HEK293 (cell line): ENCODE data around the gene VAMP5.

Experiments used
- GLIS2 ChIP-seq: fragments of 450-650 bp; formaldehyde crosslinking; IDR thresholded peaks from 2 replicates; pipeline ENCODE4 v1.5.1; 2016; ENCODE audit warnings: missing biosample characterization, missing genetic modification characterization
- HOXC10 ChIP-seq: sonication (generic); formaldehyde crosslinking; IDR thresholded peaks from 2 replicates; pipeline ENCODE4 v1.8.1; 2023; ENCODE audit warnings: mild to moderate bottlenecking, missing genetic modification reagents
- KLF10 ChIP-seq: fragments of 450-650 bp; IDR thresholded peaks from 2 replicates; pipeline ENCODE4 v1.5.1; 2018; ENCODE audit warnings: missing biosample characterization, mild to moderate bottlenecking, missing genetic modification characterization
- KLF7 ChIP-seq: fragments of 450-650 bp; formaldehyde crosslinking; IDR thresholded peaks from 2 replicates; pipeline ENCODE4 v1.5.1; 2016; ENCODE audit warnings: missing biosample characterization, missing genetic modification characterization, borderline replicate concordance
- KLF8 ChIP-seq: fragments of 450-650 bp; formaldehyde crosslinking; IDR thresholded peaks from 2 replicates; pipeline ENCODE4 v1.5.1; 2016; ENCODE audit warnings: missing biosample characterization, missing genetic modification characterization
- REPIN1 ChIP-seq: fragments of 450-650 bp; formaldehyde crosslinking; IDR thresholded peaks from 2 replicates; pipeline ENCODE4 v1.5.1; 2017; ENCODE audit warnings: missing biosample characterization, missing genetic modification characterization, low read depth
- SP2 ChIP-seq: fragments of 450-650 bp; formaldehyde crosslinking; IDR thresholded peaks from 2 replicates; pipeline ENCODE4 v1.5.1; 2016; ENCODE audit warnings: missing biosample characterization, missing genetic modification characterization
- SP3 ChIP-seq: fragments of 450-650 bp; formaldehyde crosslinking; IDR thresholded peaks from 2 replicates; pipeline ENCODE4 v1.5.1; 2016; ENCODE audit warnings: missing biosample characterization, missing genetic modification characterization
- ZBTB8A ChIP-seq: fragments of 450-650 bp; formaldehyde crosslinking; IDR thresholded peaks from 2 replicates; pipeline ENCODE4 v1.5.1; 2016; ENCODE audit warnings: missing biosample characterization, missing genetic modification characterization
- ZNF214 ChIP-seq: fragments of 450-650 bp; formaldehyde crosslinking; IDR thresholded peaks from 2 replicates; pipeline ENCODE4 v1.5.1; 2017; ENCODE audit warnings: missing biosample characterization, mild to moderate bottlenecking, missing genetic modification characterization, borderline replicate concordance
- ZNF223 ChIP-seq: fragments of 450-650 bp; formaldehyde crosslinking; IDR thresholded peaks from 2 replicates; pipeline ENCODE4 v1.5.1; 2016; ENCODE audit warnings: missing biosample characterization, missing genetic modification characterization
- ZNF501 ChIP-seq: fragments of 450-650 bp; formaldehyde crosslinking; IDR thresholded peaks from 2 replicates; pipeline ENCODE4 v1.5.1; 2016; ENCODE audit warnings: missing biosample characterization, missing genetic modification characterization
- ZNF529 ChIP-seq: fragments of 450-650 bp; formaldehyde crosslinking; IDR thresholded peaks from 2 replicates; pipeline ENCODE4 v1.5.1; 2017; ENCODE audit warnings: missing genetic modification characterization, missing biosample characterization; ENCODE audit not compliant: insufficient replicate concordance
- ZNF549 ChIP-seq: fragments of 450-650 bp; IDR thresholded peaks from 2 replicates; pipeline ENCODE4 v1.5.1; 2018; ENCODE audit warnings: missing biosample characterization, missing genetic modification characterization, mild to moderate bottlenecking, inconsistent platforms, moderate library complexity
- ZNF654 ChIP-seq: fragments of 450-650 bp; formaldehyde crosslinking; IDR thresholded peaks from 2 replicates; pipeline ENCODE4 v1.5.1; 2016; ENCODE audit warnings: low read depth, missing biosample characterization, missing genetic modification characterization
- ZNF76 ChIP-seq: fragments of 450-650 bp; formaldehyde crosslinking; IDR thresholded peaks from 2 replicates; pipeline ENCODE4; 2016; ENCODE audit warnings: low read depth, missing biosample characterization, missing genetic modification characterization, borderline replicate concordance
- TF ChIP-seq, protein P1 (sequence below): fragments of 450-650 bp; formaldehyde crosslinking; IDR thresholded peaks from 2 replicates; pipeline ENCODE4 v1.5.1; 2016; ENCODE audit warnings: missing biosample characterization, missing genetic modification characterization
- TF ChIP-seq, protein P2 (sequence below): fragments of 450-650 bp; formaldehyde crosslinking; IDR thresholded peaks from 2 replicates; pipeline ENCODE4 v1.5.1; 2016; ENCODE audit warnings: missing biosample characterization, missing genetic modification characterization
- TF ChIP-seq, protein P3 (sequence below): fragments of 450-650 bp; formaldehyde crosslinking; conservative IDR thresholded peaks from 2 replicates; pipeline ENCODE4 v1.5.1; 2016; ENCODE audit warnings: low read depth, missing biosample characterization, missing genetic modification characterization
- TF ChIP-seq, protein P4 (sequence below): sonication (generic); formaldehyde crosslinking; IDR thresholded peaks from 2 replicates; pipeline ENCODE4 v1.8.1; 2022; ENCODE audit warnings: mild to moderate bottlenecking, moderate library complexity, missing genetic modification reagents
- TF ChIP-seq, protein P5 (sequence below): fragments of 450-650 bp; formaldehyde crosslinking; IDR thresholded peaks from 2 replicates; pipeline ENCODE4 v1.5.1; 2016; ENCODE audit warnings: missing biosample characterization, missing genetic modification characterization
- TF ChIP-seq, protein P6 (sequence below): fragments of 450-650 bp; formaldehyde crosslinking; IDR thresholded peaks from 2 replicates; pipeline ENCODE4 v1.5.1; 2016; ENCODE audit warnings: missing biosample characterization, missing genetic modification characterization
- TF ChIP-seq, protein P7 (sequence below): fragments of 450-650 bp; formaldehyde crosslinking; IDR thresholded peaks from 2 replicates; pipeline ENCODE4 v1.5.1; 2016; ENCODE audit warnings: missing biosample characterization, missing genetic modification characterization

The VAMP5 gene

DNA sequence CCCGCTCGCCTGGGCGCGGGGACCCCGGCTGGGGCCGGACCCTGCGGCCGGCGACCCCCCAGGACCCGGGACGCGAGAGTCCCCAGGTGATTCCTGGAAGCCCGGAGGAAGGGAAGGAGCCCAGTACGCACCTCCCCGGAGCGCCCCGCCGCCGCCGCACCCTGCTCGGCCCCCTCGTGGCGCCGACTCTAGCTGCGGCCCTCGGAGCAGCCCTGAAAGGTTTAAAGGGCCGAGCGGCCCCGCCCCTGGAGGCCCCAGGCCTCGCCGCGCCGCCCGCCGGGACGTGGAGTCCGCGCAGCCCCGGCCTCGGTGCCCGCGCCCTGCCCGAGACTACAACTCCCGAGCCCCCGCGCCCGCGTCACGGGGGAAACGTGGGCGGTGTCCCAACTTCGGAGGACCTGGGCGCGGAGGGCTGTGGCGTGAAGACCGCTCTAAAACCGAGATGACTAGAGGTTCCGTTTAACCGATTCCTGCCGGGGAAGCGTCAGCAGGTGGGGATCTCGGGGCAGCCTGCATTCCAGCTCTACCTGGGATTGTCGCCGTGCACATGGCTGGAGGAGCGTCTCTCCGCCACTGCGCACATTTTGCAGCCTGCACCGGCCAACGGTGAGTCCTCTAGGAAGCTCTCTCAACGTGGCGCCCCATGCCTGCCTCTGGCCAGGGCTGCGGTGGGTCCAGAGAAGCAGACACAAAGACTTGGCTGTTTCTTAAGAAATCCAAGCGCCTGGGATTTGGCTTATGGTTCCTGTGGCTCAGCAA lies 18.4 kb downstream of the VAMP5 start, which contains the start of gene TMEM150A (continued):
- TF ChIP-seq, protein P1, sequence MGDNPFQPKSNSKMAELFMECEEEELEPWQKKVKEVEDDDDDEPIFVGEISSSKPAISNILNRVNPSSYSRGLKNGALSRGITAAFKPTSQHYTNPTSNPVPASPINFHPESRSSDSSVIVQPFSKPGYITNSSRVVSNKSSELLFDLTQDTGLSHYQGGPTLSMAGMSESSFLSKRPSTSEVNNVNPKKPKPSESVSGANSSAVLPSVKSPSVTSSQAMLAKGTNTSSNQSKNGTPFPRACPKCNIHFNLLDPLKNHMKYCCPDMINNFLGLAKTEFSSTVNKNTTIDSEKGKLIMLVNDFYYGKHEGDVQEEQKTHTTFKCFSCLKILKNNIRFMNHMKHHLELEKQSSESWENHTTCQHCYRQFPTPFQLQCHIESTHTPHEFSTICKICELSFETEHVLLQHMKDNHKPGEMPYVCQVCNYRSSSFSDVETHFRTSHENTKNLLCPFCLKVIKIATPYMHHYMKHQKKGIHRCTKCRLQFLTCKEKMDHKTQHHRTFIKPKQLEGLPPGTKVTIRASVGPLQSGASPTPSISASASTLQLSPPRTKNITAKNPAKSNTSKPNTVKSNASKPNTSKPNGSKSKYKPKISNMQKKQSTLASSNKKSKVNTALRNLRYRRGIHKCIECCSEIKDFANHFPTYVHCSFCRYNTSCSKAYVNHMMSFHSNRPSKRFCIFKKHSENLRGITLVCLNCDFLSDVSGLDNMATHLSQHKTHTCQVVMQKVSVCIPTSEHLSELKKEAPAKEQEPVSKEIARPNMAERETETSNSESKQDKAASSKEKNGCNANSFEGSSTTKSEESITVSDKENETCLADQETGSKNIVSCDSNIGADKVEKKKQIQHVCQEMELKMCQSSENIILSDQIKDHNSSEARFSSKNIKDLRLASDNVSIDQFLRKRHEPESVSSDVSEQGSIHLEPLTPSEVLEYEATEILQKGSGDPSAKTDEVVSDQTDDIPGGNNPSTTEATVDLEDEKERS = no peak
- TF ChIP-seq, protein P2, sequence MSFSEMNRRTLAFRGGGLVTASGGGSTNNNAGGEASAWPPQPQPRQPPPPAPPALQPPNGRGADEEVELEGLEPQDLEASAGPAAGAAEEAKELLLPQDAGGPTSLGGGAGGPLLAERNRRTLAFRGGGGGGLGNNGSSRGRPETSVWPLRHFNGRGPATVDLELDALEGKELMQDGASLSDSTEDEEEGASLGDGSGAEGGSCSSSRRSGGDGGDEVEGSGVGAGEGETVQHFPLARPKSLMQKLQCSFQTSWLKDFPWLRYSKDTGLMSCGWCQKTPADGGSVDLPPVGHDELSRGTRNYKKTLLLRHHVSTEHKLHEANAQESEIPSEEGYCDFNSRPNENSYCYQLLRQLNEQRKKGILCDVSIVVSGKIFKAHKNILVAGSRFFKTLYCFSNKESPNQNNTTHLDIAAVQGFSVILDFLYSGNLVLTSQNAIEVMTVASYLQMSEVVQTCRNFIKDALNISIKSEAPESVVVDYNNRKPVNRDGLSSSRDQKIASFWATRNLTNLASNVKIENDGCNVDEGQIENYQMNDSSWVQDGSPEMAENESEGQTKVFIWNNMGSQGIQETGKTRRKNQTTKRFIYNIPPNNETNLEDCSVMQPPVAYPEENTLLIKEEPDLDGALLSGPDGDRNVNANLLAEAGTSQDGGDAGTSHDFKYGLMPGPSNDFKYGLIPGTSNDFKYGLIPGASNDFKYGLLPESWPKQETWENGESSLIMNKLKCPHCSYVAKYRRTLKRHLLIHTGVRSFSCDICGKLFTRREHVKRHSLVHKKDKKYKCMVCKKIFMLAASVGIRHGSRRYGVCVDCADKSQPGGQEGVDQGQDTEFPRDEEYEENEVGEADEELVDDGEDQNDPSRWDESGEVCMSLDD (tag by site-specific recombination) = no peak
- no peak for TF ChIP-seq ZNF501 (tag by site-specific recombination)
- no peak for TF ChIP-seq ZNF529 (tag by site-specific recombination)
- TF ChIP-seq KLF10 (tag by site-specific recombination) = peak; percentile 90; the same call in 1 of the 2 replicates
- TF ChIP-seq KLF7 (tag by site-specific recombination) = 0 out of 2 replicates have a peak, but pooled peaks have one; percentile 35
- TF ChIP-seq, protein P3, sequence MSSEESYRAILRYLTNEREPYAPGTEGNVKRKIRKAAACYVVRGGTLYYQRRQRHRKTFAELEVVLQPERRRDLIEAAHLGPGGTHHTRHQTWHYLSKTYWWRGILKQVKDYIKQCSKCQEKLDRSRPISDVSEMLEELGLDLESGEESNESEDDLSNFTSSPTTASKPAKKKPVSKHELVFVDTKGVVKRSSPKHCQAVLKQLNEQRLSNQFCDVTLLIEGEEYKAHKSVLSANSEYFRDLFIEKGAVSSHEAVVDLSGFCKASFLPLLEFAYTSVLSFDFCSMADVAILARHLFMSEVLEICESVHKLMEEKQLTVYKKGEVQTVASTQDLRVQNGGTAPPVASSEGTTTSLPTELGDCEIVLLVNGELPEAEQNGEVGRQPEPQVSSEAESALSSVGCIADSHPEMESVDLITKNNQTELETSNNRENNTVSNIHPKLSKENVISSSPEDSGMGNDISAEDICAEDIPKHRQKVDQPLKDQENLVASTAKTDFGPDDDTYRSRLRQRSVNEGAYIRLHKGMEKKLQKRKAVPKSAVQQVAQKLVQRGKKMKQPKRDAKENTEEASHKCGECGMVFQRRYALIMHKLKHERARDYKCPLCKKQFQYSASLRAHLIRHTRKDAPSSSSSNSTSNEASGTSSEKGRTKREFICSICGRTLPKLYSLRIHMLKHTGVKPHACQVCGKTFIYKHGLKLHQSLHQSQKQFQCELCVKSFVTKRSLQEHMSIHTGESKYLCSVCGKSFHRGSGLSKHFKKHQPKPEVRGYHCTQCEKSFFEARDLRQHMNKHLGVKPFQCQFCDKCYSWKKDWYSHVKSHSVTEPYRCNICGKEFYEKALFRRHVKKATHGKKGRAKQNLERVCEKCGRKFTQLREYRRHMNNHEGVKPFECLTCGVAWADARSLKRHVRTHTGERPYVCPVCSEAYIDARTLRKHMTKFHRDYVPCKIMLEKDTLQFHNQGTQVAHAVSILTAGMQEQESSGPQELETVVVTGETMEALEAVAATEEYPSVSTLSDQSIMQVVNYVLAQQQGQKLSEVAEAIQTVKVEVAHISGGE (tag by site-specific recombination) = peak; percentile 33; the same call in 1 of the 2 replicates
- TF ChIP-seq ZNF549 (tag by site-specific recombination) = no peak
- no peak for TF ChIP-seq ZNF654 (tag by site-specific recombination)
- TF ChIP-seq ZNF76 (tag by site-specific recombination) = peak; percentile 80
- TF ChIP-seq ZNF223 (tag by site-specific recombination) = no peak
- no peak for TF ChIP-seq REPIN1 (tag by site-specific recombination)
- TF ChIP-seq KLF8 (tag by site-specific recombination) = peak; percentile 39; the same call in 1 of the 2 replicates
- TF ChIP-seq, protein P4, sequence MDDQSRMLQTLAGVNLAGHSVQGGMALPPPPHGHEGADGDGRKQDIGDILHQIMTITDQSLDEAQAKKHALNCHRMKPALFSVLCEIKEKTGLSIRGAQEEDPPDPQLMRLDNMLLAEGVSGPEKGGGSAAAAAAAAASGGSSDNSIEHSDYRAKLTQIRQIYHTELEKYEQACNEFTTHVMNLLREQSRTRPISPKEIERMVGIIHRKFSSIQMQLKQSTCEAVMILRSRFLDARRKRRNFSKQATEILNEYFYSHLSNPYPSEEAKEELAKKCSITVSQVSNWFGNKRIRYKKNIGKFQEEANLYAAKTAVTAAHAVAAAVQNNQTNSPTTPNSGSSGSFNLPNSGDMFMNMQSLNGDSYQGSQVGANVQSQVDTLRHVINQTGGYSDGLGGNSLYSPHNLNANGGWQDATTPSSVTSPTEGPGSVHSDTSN (CRISPR knock-in tag) = peak; percentile 68; the same call in 1 of the 2 replicates
- TF ChIP-seq, protein P5, sequence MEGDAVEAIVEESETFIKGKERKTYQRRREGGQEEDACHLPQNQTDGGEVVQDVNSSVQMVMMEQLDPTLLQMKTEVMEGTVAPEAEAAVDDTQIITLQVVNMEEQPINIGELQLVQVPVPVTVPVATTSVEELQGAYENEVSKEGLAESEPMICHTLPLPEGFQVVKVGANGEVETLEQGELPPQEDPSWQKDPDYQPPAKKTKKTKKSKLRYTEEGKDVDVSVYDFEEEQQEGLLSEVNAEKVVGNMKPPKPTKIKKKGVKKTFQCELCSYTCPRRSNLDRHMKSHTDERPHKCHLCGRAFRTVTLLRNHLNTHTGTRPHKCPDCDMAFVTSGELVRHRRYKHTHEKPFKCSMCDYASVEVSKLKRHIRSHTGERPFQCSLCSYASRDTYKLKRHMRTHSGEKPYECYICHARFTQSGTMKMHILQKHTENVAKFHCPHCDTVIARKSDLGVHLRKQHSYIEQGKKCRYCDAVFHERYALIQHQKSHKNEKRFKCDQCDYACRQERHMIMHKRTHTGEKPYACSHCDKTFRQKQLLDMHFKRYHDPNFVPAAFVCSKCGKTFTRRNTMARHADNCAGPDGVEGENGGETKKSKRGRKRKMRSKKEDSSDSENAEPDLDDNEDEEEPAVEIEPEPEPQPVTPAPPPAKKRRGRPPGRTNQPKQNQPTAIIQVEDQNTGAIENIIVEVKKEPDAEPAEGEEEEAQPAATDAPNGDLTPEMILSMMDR = 0 out of 2 replicates have a peak, but pooled peaks have one; percentile 29
- 0 out of 2 replicates have a peak, but pooled peaks have one; percentile 2 for TF ChIP-seq SP2
- TF ChIP-seq, protein P6, sequence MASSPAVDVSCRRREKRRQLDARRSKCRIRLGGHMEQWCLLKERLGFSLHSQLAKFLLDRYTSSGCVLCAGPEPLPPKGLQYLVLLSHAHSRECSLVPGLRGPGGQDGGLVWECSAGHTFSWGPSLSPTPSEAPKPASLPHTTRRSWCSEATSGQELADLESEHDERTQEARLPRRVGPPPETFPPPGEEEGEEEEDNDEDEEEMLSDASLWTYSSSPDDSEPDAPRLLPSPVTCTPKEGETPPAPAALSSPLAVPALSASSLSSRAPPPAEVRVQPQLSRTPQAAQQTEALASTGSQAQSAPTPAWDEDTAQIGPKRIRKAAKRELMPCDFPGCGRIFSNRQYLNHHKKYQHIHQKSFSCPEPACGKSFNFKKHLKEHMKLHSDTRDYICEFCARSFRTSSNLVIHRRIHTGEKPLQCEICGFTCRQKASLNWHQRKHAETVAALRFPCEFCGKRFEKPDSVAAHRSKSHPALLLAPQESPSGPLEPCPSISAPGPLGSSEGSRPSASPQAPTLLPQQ (tag by site-specific recombination) = no peak; the same call in 1 of the 2 replicates
- peak; percentile 51 for TF ChIP-seq GLIS2
- peak; percentile 73 for TF ChIP-seq SP3 (tag by site-specific recombination)
- no peak for TF ChIP-seq ZNF214 (tag by site-specific recombination)
- peak; percentile 70; the same call in 1 of the 2 replicates for TF ChIP-seq ZBTB8A
- no peak for TF ChIP-seq HOXC10
- TF ChIP-seq, protein P7, sequence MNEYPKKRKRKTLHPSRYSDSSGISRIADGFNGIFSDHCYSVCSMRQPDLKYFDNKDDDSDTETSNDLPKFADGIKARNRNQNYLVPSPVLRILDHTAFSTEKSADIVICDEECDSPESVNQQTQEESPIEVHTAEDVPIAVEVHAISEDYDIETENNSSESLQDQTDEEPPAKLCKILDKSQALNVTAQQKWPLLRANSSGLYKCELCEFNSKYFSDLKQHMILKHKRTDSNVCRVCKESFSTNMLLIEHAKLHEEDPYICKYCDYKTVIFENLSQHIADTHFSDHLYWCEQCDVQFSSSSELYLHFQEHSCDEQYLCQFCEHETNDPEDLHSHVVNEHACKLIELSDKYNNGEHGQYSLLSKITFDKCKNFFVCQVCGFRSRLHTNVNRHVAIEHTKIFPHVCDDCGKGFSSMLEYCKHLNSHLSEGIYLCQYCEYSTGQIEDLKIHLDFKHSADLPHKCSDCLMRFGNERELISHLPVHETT (tag by site-specific recombination) = no peak
